Mammary epithelial cell (primary cell): ENCODE results near the gene USP11.
"Not testable (repeated sequence)": the region's sequence is repeated elsewhere in the genome, so short reads cannot be mapped to it uniquely, and the experiment has no call there.

ENCODE experiments used
- CTCF ChIP-seq, 2 donors: IDR thresholded peaks in 1 of 2; conservative IDR thresholded peaks in 1 of 2; 2 replicates each; pipeline ENCODE4 v1.5.1; 2011 to 2012; ENCODE audit warnings: inconsistent platforms in 2 of 2, low read length in 2 of 2, mild to moderate bottlenecking in 2 of 2, control low read depth in 1 of 2, low read depth in 1 of 2; ENCODE audit not compliant: insufficient read depth in 1 of 2; ENCODE audit errors: extremely low read depth in 1 of 2
- EZH2 ChIP-seq: IDR thresholded peaks from 2 replicates; pipeline ENCODE4 v1.6.1; 2012; ENCODE audit warnings: low read length, inconsistent platforms, borderline replicate concordance

DNA sequence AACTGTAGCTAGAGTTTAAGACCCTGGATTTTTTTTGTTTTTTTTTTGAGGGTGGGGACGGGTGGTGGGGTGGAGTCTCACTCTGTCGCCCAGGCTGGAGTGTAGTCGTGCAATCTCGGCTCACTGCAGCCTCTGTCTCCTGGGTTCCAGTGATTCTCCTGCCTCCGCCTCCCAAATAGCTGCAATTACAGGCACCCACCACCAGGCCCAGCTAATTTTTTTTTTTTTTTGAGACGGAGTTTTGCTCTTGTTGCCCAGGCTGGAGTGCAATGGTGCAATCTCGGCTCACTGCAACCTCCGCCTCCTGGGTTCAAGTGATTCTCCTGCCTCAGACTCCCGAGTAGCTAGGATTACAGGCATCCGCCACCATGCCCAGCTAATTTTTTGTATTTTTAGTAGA lies 51.8 kb downstream of the USP11 start:
- not testable (repeated sequence) for TF ChIP-seq CTCF (conservative IDR thresholded peaks at IDR 0.05 in 1 of 2, IDR thresholded peaks at IDR 0.05 in 1 of 2; ENCODE audit: extremely low read depth in 1 of 2, insufficient read depth in 1 of 2, low read depth in 1 of 2, low read length in 2 of 2); EZH2
